Muscle layer of colon (tissue), 2 donors: ENCODE data around the gene NMRK1.

Experiments used
- H3K27ac ChIP-seq: one replicate; pipeline ENCODE4 v1.7.0; 2013; ENCODE audit warnings: low read depth, mild to moderate bottlenecking, low read length, moderate library complexity
- H3K27me3 ChIP-seq, 2 donors: one replicate each; pipeline ENCODE4 v1.7.0; 2013; ENCODE audit warnings: low read length in 2 of 2, mild to moderate bottlenecking in 2 of 2; ENCODE audit not compliant: insufficient read depth in 2 of 2, control insufficient read depth in 1 of 2
- H3K36me3 ChIP-seq: one replicate; pipeline ENCODE4 v1.7.0; 2013; ENCODE audit warnings: mild to moderate bottlenecking, low read length; ENCODE audit not compliant: insufficient read depth
- H3K4me1 ChIP-seq: one replicate; pipeline ENCODE4 v1.7.0; 2013; ENCODE audit warnings: mild to moderate bottlenecking, low read length; ENCODE audit not compliant: insufficient read depth
- H3K4me3 ChIP-seq, 2 donors: one replicate each; pipeline ENCODE4 v1.7.0; 2013; ENCODE audit warnings: low read length in 2 of 2, low read depth in 1 of 2, mild to moderate bottlenecking in 1 of 2, moderate library complexity in 1 of 2
- H3K9ac ChIP-seq: one replicate; pipeline ENCODE4 v1.7.0; 2013; ENCODE audit warnings: low read length
- H3K9me3 ChIP-seq: one replicate; pipeline ENCODE4 v1.7.0; 2013; ENCODE audit warnings: mild to moderate bottlenecking, low read length
- donor health status: abdominal sarcoma.
- donor health status: Adenocarcinoma of cecum.

The NMRK1 gene

DNA sequence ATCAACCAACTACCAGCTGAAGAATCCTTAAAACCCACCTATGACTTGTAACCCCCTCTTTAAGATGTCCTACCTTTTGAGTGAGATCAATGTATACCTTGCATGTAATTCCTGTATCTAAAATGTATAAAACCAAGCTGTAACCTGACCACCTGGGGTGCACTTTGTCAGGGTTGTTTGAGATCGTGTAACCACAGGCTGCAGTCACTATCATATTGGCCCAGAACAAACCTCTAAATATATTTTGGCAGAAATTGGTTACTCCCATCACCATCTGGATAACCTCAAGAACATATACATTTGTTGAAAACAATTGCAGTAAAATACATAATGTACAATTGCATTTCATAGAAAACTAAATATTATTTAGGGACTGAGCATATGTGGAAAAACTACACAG is 68.3 kb downstream of the NMRK1 start:
- no peak overlapping the region for H3K9ac ChIP-seq
- H3K27me3 ChIP-seq: no peaks in the 10 kb centered on the region
- H3K9me3 ChIP-seq: no peaks in the 10 kb centered on the region
- H3K4me1 ChIP-seq: no peaks in the 10 kb centered on the region
- H3K27ac ChIP-seq: no peak overlapping the region
- H3K36me3 ChIP-seq: no peaks in the 10 kb centered on the region
- no peak overlapping the region for H3K4me3 ChIP-seq

GRCh38 chr9:75019022-75019421 is 68.9 kb downstream of the NMRK1 start:
- no peak overlapping the region for H3K27ac ChIP-seq
- H3K4me3 ChIP-seq: no peak overlapping the region
- no peaks in the 10 kb centered on the region for H3K4me1 ChIP-seq

GRCh38 chr9:75017378-75017777 is 70.6 kb downstream of the NMRK1 start:
- no peak overlapping the region for H3K4me3 ChIP-seq
- H3K9me3 ChIP-seq: no peaks in the 10 kb centered on the region
- H3K4me1 ChIP-seq: no peaks in the 10 kb centered on the region
- H3K27me3 ChIP-seq: no peaks in the 10 kb centered on the region
- no peak overlapping the region for H3K27ac ChIP-seq
- H3K36me3 ChIP-seq: no peaks in the 10 kb centered on the region
- H3K9ac ChIP-seq: no peak overlapping the region

More at GRCh38 chr9:75019022-75019421, 68.9 kb downstream of the NMRK1 start:
- Histone ChIP-seq H3K36me3 (no peaks in the 10 kb centered on the region), H3K9me3 (no peaks in the 10 kb centered on the region), H3K9ac (no peak overlapping the region), H3K27me3 (no peaks in the 10 kb centered on the region)

DNA sequence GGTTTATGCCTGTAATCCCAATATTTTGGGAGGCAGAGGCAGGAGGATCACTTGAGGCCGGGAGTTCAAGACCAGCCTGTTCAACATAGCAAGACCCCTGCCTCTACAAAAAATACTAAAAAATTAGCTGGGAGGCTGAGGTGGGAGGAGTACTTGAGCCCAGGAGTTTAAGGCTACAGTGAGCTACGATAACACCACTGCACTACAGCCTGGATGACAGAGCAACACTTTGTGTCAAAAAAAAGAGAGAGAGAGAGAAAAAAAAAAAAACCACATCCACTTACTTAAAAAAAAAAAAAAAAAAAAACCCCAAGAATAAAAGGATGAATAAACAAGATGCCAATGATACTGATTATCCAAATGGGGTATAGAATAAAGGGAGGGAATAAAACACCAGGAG is 74.2 kb downstream of the NMRK1 start:
- H3K9me3 ChIP-seq: no peaks in the 10 kb centered on the region
- H3K4me3 ChIP-seq: no peak overlapping the region
- H3K27ac ChIP-seq: no peak overlapping the region
- no peaks in the 10 kb centered on the region for H3K36me3 ChIP-seq
- no peaks in the 10 kb centered on the region for H3K27me3 ChIP-seq
- H3K4me1 ChIP-seq: no peaks in the 10 kb centered on the region
- H3K9ac ChIP-seq: no peak overlapping the region
